Osteocyte (in vitro differentiated cells): ENCODE results near the gene CALD1. TPM values are rescaled to one million over a fixed set of nuclear protein-coding genes. Genes with fewer than 3 reads are reported as not detected.

Experiments used
- DNase-seq: peaks from one replicate; pipeline ENCODE4 v3.0.0; 2021; ENCODE audit warnings: mixed read lengths; ENCODE audit not compliant: unreplicated experiment; ENCODE audit errors: extremely low spot score
- H3K27ac Mint-ChIP-seq: one replicate; pipeline ENCODE4 v1.8.0; 2021; ENCODE audit warnings: mild to moderate bottlenecking, mixed read lengths; ENCODE audit not compliant: unreplicated experiment
- H3K27me3 Mint-ChIP-seq: one replicate; pipeline ENCODE4 v1.8.0; 2021; ENCODE audit warnings: mixed read lengths; ENCODE audit not compliant: unreplicated experiment
- H3K36me3 Mint-ChIP-seq: one replicate; pipeline ENCODE4 v1.8.0; 2021; ENCODE audit warnings: mixed read lengths; ENCODE audit not compliant: unreplicated experiment
- H3K4me1 Mint-ChIP-seq: one replicate; pipeline ENCODE4 v1.8.0; 2021; ENCODE audit warnings: mixed read lengths; ENCODE audit not compliant: unreplicated experiment
- H3K4me3 Mint-ChIP-seq: one replicate; pipeline ENCODE4 v1.8.0; 2021; ENCODE audit warnings: mild to moderate bottlenecking, moderate library complexity, mixed read lengths; ENCODE audit not compliant: unreplicated experiment
- H3K9me3 Mint-ChIP-seq: one replicate; pipeline ENCODE4 v1.8.0; 2021; ENCODE audit warnings: mixed read lengths; ENCODE audit not compliant: unreplicated experiment
- CTCF ChIP-seq: fragments of 200-600 bp; sonication (generic); IDR thresholded peaks from 2 replicates; pipeline ENCODE4 v1.5.0; 2021; ENCODE audit warnings: antibody characterized with exemption, mild to moderate bottlenecking, moderate library complexity
- total RNA-seq: library from RNA; stranded (reverse); gene quantifications from 2 replicates; pipeline ENCODE4 v1.2.1, GENCODE V29; 2021

CALD1 gene
- total RNA-seq, 1 donor from 2014 or later: 807 TPM

GRCh38 chr7:134850066-134850465 lies 70.6 kb downstream of the CALD1 start:
- Mint-ChIP-seq H3K4me1 (peaks cover 71% of the 10 kb centered on the region), H3K4me3 (no peak overlapping the region), H3K9me3 (no peaks in the 10 kb centered on the region), H3K27ac (peak overlapping the region; percentile 74), H3K36me3 (peaks cover 61% of the 10 kb centered on the region), H3K27me3 (no peaks in the 10 kb centered on the region)
- TF ChIP-seq CTCF: no peak
- DNase-seq: no peak

DNA sequence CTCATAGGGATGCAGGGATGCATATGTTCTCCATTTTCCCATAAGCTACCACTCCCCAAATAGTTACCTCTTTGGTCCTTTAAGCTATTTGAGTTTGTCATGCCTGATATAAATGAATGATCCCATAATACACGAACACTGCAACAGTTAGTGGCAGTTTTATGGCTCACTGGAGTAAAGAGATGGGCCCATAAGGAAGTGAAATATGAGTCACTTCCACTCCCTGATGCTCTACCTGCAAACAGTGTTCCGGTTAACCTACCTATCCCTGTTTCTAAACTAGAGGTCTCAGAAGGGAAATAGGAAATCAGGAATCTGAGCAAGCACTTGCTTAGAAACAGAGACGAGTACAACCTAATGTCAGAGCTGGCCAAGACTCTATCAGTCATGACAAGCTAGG lies 71.7 kb downstream of the CALD1 start:
- H3K27ac Mint-ChIP-seq: peak overlapping the region; percentile 84
- no peak overlapping the region for H3K4me3 Mint-ChIP-seq
- DNase-seq: no peak
- no peaks in the 10 kb centered on the region for H3K27me3 Mint-ChIP-seq
- TF ChIP-seq CTCF: no peak
- peaks cover 80% of the 10 kb centered on the region for H3K4me1 Mint-ChIP-seq
- no peaks in the 10 kb centered on the region for H3K9me3 Mint-ChIP-seq
- peaks cover 61% of the 10 kb centered on the region for H3K36me3 Mint-ChIP-seq

GRCh38 chr7:134852625-134853024 lies 73.2 kb downstream of the CALD1 start:
- Mint-ChIP-seq H3K36me3 (peaks cover 50% of the 10 kb centered on the region), H3K4me3 (no peak overlapping the region), H3K9me3 (no peaks in the 10 kb centered on the region), H3K4me1 (peaks cover 77% of the 10 kb centered on the region), H3K27ac (peak overlapping the region; percentile 84), H3K27me3 (no peaks in the 10 kb centered on the region)
- no peak for TF ChIP-seq CTCF
- no peak for DNase-seq

DNA sequence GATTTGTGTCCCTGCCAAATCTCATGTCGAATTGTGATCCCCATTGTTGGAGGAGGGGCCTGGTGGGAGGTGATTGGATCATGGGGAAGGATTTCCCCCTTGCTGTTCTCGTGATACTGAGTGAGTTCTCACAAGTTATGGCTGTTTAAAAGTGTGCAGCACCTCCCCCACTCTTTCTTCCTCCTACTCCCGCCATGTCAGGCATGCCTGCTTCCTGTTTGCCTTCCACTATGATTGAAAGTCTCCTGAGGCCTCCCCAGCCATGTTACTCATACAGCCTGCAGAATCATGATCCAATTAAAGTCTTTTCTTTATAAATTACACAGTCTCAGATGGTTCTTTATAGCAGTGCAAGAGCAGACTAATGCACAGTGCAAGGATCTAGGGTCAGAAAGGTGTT lies 75.4 kb downstream of the CALD1 start:
- DNase-seq: no peak
- Mint-ChIP-seq H3K9me3 (no peaks in the 10 kb centered on the region), H3K36me3 (peaks cover 54% of the 10 kb centered on the region), H3K4me3 (no peak overlapping the region), H3K27me3 (no peaks in the 10 kb centered on the region), H3K4me1 (peaks cover 86% of the 10 kb centered on the region), H3K27ac (peak overlapping the region; percentile 55)
- no peak for TF ChIP-seq CTCF

DNA sequence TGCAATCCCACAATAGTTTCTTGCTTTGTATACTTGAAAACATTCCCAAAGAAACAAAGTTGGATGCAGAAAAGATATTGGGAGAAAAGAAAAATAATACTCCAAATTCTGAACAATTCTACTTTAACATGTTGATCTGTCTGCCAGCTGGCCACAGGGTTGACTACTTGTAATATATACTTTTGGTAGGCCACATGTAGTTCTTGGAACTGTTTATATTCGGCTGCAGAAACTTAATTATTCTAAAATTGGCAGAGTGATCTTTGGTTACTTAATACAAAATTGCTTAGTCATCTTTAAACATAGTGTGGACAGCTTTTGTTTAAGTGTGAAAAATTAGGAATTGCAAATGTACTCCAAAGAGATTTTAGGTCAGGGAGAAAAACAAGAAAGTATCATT lies 76.0 kb downstream of the CALD1 start:
- no peaks in the 10 kb centered on the region for H3K9me3 Mint-ChIP-seq

More for the DNA sequence above, 76.0 kb downstream of the CALD1 start:
- Mint-ChIP-seq H3K36me3 (peaks cover 55% of the 10 kb centered on the region), H3K27ac (peak overlapping the region; percentile 83), H3K4me1 (peaks cover 83% of the 10 kb centered on the region), H3K4me3 (no peak overlapping the region), H3K27me3 (no peaks in the 10 kb centered on the region)
- no peak for DNase-seq
- no peak for TF ChIP-seq CTCF
